HepG2 (cell line): ENCODE measurements around the gene PFKL.

Source experiments
- CEBPG ChIP-seq: IDR thresholded peaks from 2 replicates; pipeline ENCODE4 v1.6.1; 2016
- KAT7 ChIP-seq: IDR thresholded peaks from 2 replicates; pipeline ENCODE4 v1.6.1; 2018; ENCODE audit warnings: borderline replicate concordance, missing compliant biosample characterization
- TOE1 ChIP-seq: sonication (generic); formaldehyde crosslinking; IDR thresholded peaks from 2 replicates; pipeline ENCODE4 v1.4.0; 2020; ENCODE audit warnings: mild to moderate bottlenecking, missing genetic modification reagents
- ZNF780A ChIP-seq: sonication (generic); formaldehyde crosslinking; IDR thresholded peaks from 2 replicates; pipeline ENCODE4 v1.8.0; 2022; ENCODE audit warnings: mild to moderate bottlenecking, missing genetic modification reagents, moderate library complexity
- TF ChIP-seq, protein P1 (sequence below): sonication (generic); formaldehyde crosslinking; IDR thresholded peaks from 2 replicates; pipeline ENCODE4 v1.4.0; 2020; ENCODE audit warnings: mild to moderate bottlenecking, missing genetic modification reagents
- TF ChIP-seq, protein P2 (sequence below): sonication (generic); formaldehyde crosslinking; IDR thresholded peaks from 2 replicates; pipeline ENCODE4 v1.5.0; 2020; ENCODE audit warnings: mild to moderate bottlenecking, missing genetic modification reagents, moderate library complexity
- TF ChIP-seq, protein P3 (sequence below): IDR thresholded peaks from 2 replicates; pipeline ENCODE4 v1.6.1; 2012; ENCODE audit warnings: inconsistent platforms

DNA sequence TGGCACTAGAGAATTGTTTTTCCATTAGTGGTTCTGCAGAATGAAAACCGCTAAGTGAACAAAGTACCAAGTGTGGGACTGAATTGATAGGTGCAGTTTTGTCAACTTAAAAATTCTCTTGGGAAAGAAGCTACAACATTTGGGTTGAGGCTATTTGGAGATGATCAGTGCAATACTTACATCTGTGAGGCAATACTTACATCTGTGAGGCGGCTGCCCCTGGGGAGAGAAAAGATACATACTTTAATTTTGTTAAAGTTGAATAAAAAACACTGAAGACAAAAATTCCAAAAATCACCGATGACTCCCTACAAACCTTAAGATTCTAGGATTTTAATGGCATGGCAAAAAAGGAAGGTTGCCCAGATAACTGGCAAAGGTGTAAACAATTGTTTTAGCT lies 37.6 kb downstream of the PFKL start:
- TF ChIP-seq, protein P1, sequence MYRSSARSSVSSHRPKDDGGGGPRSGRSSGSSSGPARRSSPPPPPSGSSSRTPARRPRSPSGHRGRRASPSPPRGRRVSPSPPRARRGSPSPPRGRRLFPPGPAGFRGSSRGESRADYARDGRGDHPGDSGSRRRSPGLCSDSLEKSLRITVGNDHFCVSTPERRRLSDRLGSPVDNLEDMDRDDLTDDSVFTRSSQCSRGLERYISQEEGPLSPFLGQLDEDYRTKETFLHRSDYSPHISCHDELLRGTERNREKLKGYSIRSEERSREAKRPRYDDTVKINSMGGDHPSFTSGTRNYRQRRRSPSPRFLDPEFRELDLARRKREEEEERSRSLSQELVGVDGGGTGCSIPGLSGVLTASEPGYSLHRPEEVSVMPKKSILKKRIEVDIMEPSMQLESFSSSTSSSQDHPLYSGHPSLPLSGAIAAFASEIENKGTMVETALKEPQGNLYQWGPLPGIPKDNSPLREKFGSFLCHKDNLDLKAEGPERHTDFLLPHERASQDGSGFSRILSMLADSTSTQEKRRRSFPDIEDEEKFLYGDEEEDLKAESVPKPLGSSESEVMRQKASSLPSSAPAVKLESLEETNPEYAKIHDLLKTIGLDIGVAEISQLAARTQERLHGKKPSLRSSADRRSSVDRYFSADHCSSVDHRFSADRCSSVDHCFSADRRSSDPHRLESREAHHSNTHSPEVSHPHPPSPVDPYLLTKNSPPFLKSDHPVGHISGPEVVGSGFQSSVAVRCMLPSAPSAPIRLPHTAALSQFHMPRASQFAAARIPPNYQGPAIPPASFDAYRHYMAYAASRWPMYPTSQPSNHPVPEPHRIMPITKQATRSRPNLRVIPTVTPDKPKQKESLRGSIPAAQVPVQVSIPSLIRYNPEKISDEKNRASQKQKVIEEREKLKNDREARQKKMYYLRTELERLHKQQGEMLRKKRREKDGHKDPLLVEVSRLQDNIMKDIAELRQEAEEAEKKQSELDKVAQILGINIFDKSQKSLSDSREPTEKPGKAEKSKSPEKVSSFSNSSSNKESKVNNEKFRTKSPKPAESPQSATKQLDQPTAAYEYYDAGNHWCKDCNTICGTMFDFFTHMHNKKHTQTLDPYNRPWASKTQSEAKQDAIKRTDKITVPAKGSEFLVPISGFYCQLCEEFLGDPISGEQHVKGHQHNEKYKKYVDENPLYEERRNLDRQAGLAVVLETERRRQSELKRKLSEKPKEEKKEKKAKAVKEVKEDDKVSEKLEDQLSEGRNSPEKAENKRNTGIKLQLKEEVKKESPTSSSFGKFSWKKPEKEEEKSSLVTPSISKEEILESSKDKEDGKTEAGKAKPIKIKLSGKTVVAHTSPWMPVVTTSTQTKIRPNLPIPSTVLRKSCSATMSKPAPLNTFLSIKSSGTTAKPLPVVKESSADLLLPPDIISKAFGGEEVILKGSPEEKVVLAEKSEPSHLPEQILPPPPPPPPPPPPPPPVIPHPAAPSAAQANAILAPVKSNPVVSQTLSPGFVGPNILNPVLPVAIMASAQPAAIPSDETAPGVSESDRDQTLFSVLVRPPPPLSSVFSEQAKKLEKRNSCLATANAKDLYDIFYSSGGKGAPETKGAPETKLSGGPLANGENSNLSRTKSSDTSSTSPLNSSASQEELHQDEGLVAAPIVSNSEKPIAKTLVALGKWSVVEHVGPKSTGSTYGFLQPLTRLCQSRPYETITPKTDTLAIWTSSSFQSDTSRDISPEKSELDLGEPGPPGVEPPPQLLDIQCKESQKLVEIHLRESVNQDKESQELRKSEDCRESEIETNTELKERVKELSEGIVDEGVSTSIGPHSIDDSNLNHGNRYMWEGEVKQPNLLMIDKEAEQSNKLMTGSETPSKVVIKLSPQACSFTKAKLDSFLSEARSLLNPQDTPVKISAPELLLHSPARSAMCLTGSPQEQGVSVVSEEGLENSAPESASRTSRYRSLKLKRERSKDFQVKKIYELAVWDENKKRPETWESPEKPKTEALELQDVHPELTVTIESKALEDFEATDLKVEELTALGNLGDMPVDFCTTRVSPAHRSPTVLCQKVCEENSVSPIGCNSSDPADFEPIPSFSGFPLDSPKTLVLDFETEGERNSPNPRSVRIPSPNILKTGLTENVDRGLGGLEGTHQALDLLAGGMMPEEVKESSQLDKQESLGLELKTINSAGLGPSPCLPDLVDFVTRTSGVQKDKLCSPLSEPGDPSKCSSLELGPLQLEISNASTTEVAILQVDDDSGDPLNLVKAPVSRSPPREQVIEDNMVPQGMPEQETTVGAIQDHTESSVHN, result no peak
- TF ChIP-seq KAT7, result no peak
- no peak for TF ChIP-seq ZNF780A
- TF ChIP-seq, protein P2, sequence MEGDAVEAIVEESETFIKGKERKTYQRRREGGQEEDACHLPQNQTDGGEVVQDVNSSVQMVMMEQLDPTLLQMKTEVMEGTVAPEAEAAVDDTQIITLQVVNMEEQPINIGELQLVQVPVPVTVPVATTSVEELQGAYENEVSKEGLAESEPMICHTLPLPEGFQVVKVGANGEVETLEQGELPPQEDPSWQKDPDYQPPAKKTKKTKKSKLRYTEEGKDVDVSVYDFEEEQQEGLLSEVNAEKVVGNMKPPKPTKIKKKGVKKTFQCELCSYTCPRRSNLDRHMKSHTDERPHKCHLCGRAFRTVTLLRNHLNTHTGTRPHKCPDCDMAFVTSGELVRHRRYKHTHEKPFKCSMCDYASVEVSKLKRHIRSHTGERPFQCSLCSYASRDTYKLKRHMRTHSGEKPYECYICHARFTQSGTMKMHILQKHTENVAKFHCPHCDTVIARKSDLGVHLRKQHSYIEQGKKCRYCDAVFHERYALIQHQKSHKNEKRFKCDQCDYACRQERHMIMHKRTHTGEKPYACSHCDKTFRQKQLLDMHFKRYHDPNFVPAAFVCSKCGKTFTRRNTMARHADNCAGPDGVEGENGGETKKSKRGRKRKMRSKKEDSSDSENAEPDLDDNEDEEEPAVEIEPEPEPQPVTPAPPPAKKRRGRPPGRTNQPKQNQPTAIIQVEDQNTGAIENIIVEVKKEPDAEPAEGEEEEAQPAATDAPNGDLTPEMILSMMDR, result no peak
- no peak for TF ChIP-seq TOE1 (CRISPR knock-in tag)
- no peak for TF ChIP-seq CEBPG (CRISPR knock-in tag)
- TF ChIP-seq, protein P3, sequence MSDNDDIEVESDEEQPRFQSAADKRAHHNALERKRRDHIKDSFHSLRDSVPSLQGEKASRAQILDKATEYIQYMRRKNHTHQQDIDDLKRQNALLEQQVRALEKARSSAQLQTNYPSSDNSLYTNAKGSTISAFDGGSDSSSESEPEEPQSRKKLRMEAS, result no peak
